Astrocyte (in vitro differentiated cells and primary cell): ENCODE data around the gene RGS10. TPM values are rescaled to one million over a fixed set of nuclear protein-coding genes. Genes with fewer than 3 reads are reported as not detected.

Experiments
- DNase-seq: peaks from one replicate; pipeline ENCODE4 v3.0.0-alpha.2; 2010; ENCODE audit warnings: low read depth
- FAIRE-seq: peaks from 2 replicates; lab custom pipeline; 2011; peaks lifted over from hg19 to GRCh38; lab: Jason Lieb, UNC
- H2AFZ ChIP-seq: 2 replicates; pipeline ENCODE4 v1.6.0; 2012; ENCODE audit warnings: low read depth, low read length, inconsistent platforms
- H3K27ac ChIP-seq: 2 replicates; pipeline ENCODE4 v1.5.1; 2011; ENCODE audit warnings: low read depth, low read length, inconsistent platforms
- H3K27me3 ChIP-seq: 2 replicates; pipeline ENCODE4 v1.6.0; 2011; ENCODE audit warnings: low read length, inconsistent platforms; ENCODE audit not compliant: insufficient read depth
- H3K36me3 ChIP-seq: 2 replicates; pipeline ENCODE4 v1.5.1; 2011; ENCODE audit warnings: low read length, inconsistent platforms; ENCODE audit not compliant: insufficient read depth
- H3K4me1 ChIP-seq: 2 replicates; pipeline ENCODE4 v1.5.1; 2011; ENCODE audit warnings: low read length, inconsistent platforms; ENCODE audit not compliant: insufficient read depth
- H3K4me2 ChIP-seq: 2 replicates; pipeline ENCODE4 v1.6.0; 2012; ENCODE audit warnings: low read length, inconsistent platforms
- H3K4me3 ChIP-seq: 2 replicates; pipeline ENCODE4 v1.5.1; 2011; ENCODE audit warnings: low read depth, mild to moderate bottlenecking, low read length, inconsistent platforms; ENCODE audit not compliant: insufficient read depth
- H3K79me2 ChIP-seq: 2 replicates; pipeline ENCODE4 v1.6.0; 2012; ENCODE audit warnings: mild to moderate bottlenecking, low read length, inconsistent platforms; ENCODE audit not compliant: insufficient read depth
- H3K9ac ChIP-seq: 2 replicates; pipeline ENCODE4 v1.6.0; 2012; ENCODE audit warnings: mild to moderate bottlenecking, low read length, inconsistent platforms
- H3K9me3 ChIP-seq: 2 replicates; pipeline ENCODE4 v1.5.1; 2012; ENCODE audit warnings: low read depth, mild to moderate bottlenecking, low read length, inconsistent platforms; ENCODE audit not compliant: insufficient read depth
- H4K20me1 ChIP-seq: 2 replicates; pipeline ENCODE4 v1.6.0; 2012; ENCODE audit warnings: low read length, inconsistent platforms; ENCODE audit not compliant: insufficient read depth
- H3K27ac Mint-ChIP-seq: one replicate; pipeline ENCODE4 v1.8.0; 2021; ENCODE audit warnings: mild to moderate bottlenecking, mixed read lengths; ENCODE audit not compliant: unreplicated experiment
- H3K27me3 Mint-ChIP-seq: one replicate; pipeline ENCODE4 v1.8.0; 2021; ENCODE audit warnings: low read depth, mixed read lengths; ENCODE audit not compliant: unreplicated experiment
- H3K36me3 Mint-ChIP-seq: one replicate; pipeline ENCODE4 v1.8.0; 2021; ENCODE audit warnings: low read depth, mixed read lengths; ENCODE audit not compliant: unreplicated experiment
- H3K4me1 Mint-ChIP-seq: one replicate; pipeline ENCODE4 v1.8.0; 2021; ENCODE audit warnings: low read depth, mixed read lengths; ENCODE audit not compliant: unreplicated experiment
- H3K4me3 Mint-ChIP-seq: one replicate; pipeline ENCODE4 v1.8.0; 2021; ENCODE audit warnings: mild to moderate bottlenecking, moderate library complexity, mixed read lengths; ENCODE audit not compliant: unreplicated experiment
- H3K9me3 Mint-ChIP-seq: one replicate; pipeline ENCODE4 v1.8.0; 2021; ENCODE audit warnings: mild to moderate bottlenecking, mixed read lengths; ENCODE audit not compliant: unreplicated experiment
- EZH2 ChIP-seq: IDR thresholded peaks from 2 replicates; pipeline ENCODE4 v1.6.1; 2012; ENCODE audit warnings: mild to moderate bottlenecking, low read length, inconsistent platforms; ENCODE audit not compliant: insufficient read depth
- total RNA-seq: library from RNA; stranded (reverse); gene quantifications from 2 replicates; pipeline ENCODE4 v1.2.1, GENCODE V29; 2021
- TF ChIP-seq, protein P1 (sequence below): IDR thresholded peaks from 2 replicates; pipeline ENCODE4 v1.5.1; 2011; ENCODE audit warnings: low read depth, mild to moderate bottlenecking, inconsistent platforms, low read length, moderate library complexity; ENCODE audit not compliant: insufficient read depth

Gene RGS10
- total RNA-seq, 1 donor from 2014 or later: 40.1 TPM

DNA sequence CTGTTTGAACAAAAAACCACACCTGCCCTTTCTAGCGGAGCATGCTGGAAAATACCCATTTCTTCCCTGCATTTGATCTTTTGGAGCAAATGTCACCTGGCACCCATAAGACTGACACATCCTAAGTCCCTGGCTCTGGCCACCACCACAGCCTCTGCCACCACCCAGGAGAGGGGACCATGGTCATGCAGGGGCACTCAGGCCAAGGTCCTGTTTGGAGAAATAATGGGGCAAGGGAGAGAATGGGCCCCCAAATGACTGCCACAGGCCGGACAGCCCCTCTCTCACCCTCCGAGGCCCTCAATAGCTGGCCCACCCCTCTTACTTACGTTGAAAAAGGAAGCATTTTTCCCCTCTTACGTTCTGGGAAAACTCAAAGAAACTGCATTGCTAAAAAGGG is 35.4 kb downstream of the RGS10 start:
- H3K36me3 ChIP-seq: peaks cover 7% of the 10 kb centered on the region
- H3K27ac ChIP-seq: no peak overlapping the region
- H3K4me2 ChIP-seq: no peak overlapping the region
- no peak overlapping the region for H2AFZ ChIP-seq
- TF ChIP-seq EZH2: no peak
- TF ChIP-seq, protein P1, sequence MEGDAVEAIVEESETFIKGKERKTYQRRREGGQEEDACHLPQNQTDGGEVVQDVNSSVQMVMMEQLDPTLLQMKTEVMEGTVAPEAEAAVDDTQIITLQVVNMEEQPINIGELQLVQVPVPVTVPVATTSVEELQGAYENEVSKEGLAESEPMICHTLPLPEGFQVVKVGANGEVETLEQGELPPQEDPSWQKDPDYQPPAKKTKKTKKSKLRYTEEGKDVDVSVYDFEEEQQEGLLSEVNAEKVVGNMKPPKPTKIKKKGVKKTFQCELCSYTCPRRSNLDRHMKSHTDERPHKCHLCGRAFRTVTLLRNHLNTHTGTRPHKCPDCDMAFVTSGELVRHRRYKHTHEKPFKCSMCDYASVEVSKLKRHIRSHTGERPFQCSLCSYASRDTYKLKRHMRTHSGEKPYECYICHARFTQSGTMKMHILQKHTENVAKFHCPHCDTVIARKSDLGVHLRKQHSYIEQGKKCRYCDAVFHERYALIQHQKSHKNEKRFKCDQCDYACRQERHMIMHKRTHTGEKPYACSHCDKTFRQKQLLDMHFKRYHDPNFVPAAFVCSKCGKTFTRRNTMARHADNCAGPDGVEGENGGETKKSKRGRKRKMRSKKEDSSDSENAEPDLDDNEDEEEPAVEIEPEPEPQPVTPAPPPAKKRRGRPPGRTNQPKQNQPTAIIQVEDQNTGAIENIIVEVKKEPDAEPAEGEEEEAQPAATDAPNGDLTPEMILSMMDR: no peak
- H4K20me1 ChIP-seq: no peaks in the 10 kb centered on the region
- no peaks in the 10 kb centered on the region for H3K79me2 ChIP-seq
- H3K27ac Mint-ChIP-seq: no peak overlapping the region
- peaks cover 2% of the 10 kb centered on the region for H3K4me1 Mint-ChIP-seq
- no peak for FAIRE-seq
- H3K4me3 ChIP-seq: no peak overlapping the region
- H3K9me3 ChIP-seq: no peaks in the 10 kb centered on the region
- no peak overlapping the region for H3K9ac ChIP-seq
- H3K9me3 Mint-ChIP-seq: no peaks in the 10 kb centered on the region
- no peak for DNase-seq
- peaks cover 29% of the 10 kb centered on the region for H3K36me3 Mint-ChIP-seq
- no peaks in the 10 kb centered on the region for H3K4me1 ChIP-seq
- peaks cover 5% of the 10 kb centered on the region for H3K27me3 Mint-ChIP-seq
- peak overlapping the region; percentile 68 for H3K4me3 Mint-ChIP-seq
- H3K27me3 ChIP-seq: no peaks in the 10 kb centered on the region

DNA sequence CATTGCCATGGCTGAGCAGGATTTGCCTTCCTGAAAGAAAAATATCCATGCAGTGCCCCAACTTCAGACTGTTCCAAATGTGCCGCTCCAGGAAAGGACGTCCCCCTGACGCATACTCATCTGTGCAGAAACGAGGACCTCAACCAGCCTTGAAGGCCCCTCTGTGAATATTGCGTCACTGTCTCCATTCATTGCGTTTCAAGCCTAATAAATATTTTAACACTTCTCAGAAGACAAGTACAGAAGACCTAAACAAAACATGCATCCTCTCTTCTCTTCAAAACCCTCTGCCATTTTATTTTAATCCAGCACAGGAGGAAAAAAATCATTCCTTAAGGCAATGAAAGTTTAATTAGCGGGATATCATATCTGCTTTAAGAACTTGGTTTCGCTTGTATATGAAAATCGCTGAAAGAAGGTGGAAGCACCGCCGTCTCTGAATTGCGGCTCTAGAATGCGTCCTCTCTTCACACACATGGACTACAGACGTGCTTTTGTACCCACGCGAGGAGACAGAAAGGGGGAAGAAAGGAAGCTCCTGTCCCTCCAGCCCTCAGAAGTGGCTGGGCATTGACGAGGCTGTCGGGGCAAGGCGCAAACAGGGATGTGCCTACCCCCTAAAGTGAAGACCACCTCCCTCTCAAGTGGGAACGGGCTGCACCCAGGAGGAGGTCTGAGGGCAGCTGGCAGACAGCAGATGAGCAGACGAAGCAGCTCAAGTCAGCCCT is 36.8 kb downstream of the RGS10 start:
- DNase-seq: no peak
- Mint-ChIP-seq H3K36me3 (peaks cover 24% of the 10 kb centered on the region), H3K4me1 (peaks cover 6% of the 10 kb centered on the region), H3K27ac (no peak overlapping the region), H3K9me3 (no peaks in the 10 kb centered on the region), H3K27me3 (peaks cover 6% of the 10 kb centered on the region), H3K4me3 (no peak overlapping the region)
- FAIRE-seq: no peak
- Histone ChIP-seq H3K4me3 (no peak overlapping the region), H3K79me2 (no peaks in the 10 kb centered on the region), H3K27ac (no peak overlapping the region), H3K27me3 (no peaks in the 10 kb centered on the region), H3K4me2 (no peak overlapping the region), H3K9ac (no peak overlapping the region), H3K36me3 (peaks cover 3% of the 10 kb centered on the region), H2AFZ (no peak overlapping the region), H3K9me3 (no peaks in the 10 kb centered on the region), H3K4me1 (no peaks in the 10 kb centered on the region), H4K20me1 (peaks cover 4% of the 10 kb centered on the region)
- TF ChIP-seq, protein P1: no peak
- no peak for TF ChIP-seq EZH2

DNA sequence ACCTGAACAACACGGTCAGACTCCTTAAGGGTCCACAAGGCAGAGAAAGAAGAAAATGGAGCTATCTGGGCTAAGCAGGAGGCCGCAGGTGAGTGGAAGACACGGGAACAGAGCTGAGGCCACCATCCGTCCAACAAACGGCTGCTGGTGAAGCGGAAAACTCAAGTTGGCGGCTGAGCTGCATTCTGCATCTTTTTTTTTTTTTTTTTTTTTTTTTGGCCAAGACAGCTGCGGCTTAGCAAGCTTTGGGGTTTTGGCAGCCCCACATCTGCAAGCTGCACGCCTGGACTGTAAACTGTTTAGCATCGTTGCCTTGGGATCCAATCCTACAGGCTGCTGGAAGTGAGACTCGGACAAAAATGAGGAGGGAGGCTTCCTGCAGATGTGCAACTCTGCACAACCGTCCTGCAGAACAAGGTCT is 37.4 kb downstream of the RGS10 start:
- no peaks in the 10 kb centered on the region for H3K9me3 ChIP-seq
- TF ChIP-seq EZH2: no peak
- TF ChIP-seq, protein P1: no peak
- DNase-seq (no peak), FAIRE-seq (no peak)
- H3K27me3 ChIP-seq: no peaks in the 10 kb centered on the region
- no peak overlapping the region for H3K9ac ChIP-seq
- no peak overlapping the region for H2AFZ ChIP-seq
- H3K79me2 ChIP-seq: no peaks in the 10 kb centered on the region
- no peak overlapping the region for H3K4me3 ChIP-seq
- Mint-ChIP-seq H3K9me3 (no peaks in the 10 kb centered on the region), H3K36me3 (peaks cover 20% of the 10 kb centered on the region), H3K27ac (peak overlapping the region; percentile 26), H3K27me3 (peaks cover 6% of the 10 kb centered on the region), H3K4me1 (peaks cover 10% of the 10 kb centered on the region), H3K4me3 (no peak overlapping the region)
- peaks cover 9% of the 10 kb centered on the region for H4K20me1 ChIP-seq
- H3K4me1 ChIP-seq: no peaks in the 10 kb centered on the region
- H3K27ac ChIP-seq: no peak overlapping the region
- no peak overlapping the region for H3K4me2 ChIP-seq
- H3K36me3 ChIP-seq: peaks cover 3% of the 10 kb centered on the region
